HCT116 (cell line): ENCODE data around the gene AMOT.

ENCODE experiments used
- EZH2 ChIP-seq: fragments of 200-600 bp; sonication (generic); IDR thresholded peaks from 2 replicates; pipeline ENCODE4 v1.6.1; 2017; ENCODE audit warnings: antibody characterized with exemption, mixed run types
- TF ChIP-seq, protein P1 (sequence below), 3 experiments: fragments of 200-600 bp in 1 of 3; sonication (generic) in 1 of 3; IDR thresholded peaks in 2 of 3; conservative IDR thresholded peaks in 1 of 3; 2 replicates each; pipeline ENCODE4 v1.5.1; 2012 to 2017; ENCODE audit warnings: low read depth in 2 of 3, low read length in 2 of 3, antibody characterized with exemption in 1 of 3, borderline replicate concordance in 1 of 3, control low read depth in 1 of 3, mild to moderate bottlenecking in 1 of 3, mixed read lengths in 1 of 3, mixed run types in 1 of 3, moderate library complexity in 1 of 3; ENCODE audit not compliant: insufficient read depth in 1 of 3

DNA sequence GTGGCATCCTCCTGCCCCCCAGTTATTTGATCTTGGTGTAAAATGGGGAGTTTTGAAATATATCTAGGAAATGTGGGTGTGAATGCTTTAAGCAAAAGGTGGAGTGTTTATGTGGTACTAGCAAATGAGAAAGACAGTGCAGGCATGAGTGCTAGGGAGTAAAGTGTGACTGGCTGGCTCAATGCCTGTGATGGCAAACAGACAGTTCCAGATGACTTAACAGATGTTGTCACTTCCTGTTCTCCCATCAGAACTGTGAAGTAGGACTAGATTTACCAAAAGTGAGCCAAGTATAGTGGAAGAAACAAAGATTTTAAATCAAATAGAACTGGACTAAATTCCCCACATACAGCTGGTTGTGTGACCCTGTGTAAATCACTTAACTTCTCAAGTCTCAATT, 8.4 kb upstream of the AMOT start:
- TF ChIP-seq, protein P1, sequence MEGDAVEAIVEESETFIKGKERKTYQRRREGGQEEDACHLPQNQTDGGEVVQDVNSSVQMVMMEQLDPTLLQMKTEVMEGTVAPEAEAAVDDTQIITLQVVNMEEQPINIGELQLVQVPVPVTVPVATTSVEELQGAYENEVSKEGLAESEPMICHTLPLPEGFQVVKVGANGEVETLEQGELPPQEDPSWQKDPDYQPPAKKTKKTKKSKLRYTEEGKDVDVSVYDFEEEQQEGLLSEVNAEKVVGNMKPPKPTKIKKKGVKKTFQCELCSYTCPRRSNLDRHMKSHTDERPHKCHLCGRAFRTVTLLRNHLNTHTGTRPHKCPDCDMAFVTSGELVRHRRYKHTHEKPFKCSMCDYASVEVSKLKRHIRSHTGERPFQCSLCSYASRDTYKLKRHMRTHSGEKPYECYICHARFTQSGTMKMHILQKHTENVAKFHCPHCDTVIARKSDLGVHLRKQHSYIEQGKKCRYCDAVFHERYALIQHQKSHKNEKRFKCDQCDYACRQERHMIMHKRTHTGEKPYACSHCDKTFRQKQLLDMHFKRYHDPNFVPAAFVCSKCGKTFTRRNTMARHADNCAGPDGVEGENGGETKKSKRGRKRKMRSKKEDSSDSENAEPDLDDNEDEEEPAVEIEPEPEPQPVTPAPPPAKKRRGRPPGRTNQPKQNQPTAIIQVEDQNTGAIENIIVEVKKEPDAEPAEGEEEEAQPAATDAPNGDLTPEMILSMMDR (IDR thresholded peaks at IDR 0.05 in 2 of 3, conservative IDR thresholded peaks at IDR 0.05 in 1 of 3; ENCODE audit: borderline replicate concordance in 1 of 3, insufficient read depth in 1 of 3, low read depth in 2 of 3, low read length in 2 of 3) = no peak
- TF ChIP-seq EZH2 = no peak
